NCI-H2196 treated with DMSO at 0.1 percent for 48 hours (cell line): ENCODE measurements around the gene PFAS.

Source experiments
- DNase-seq: peaks from one replicate; lab custom pipeline; 2025; ENCODE audit not compliant: unreplicated experiment; lab: John Stamatoyannopoulos, UW

Gene PFAS

GRCh38 chr17:8300226-8300625, 51.1 kb downstream of the PFAS start:
- no peak for DNase-seq

- peak; percentile 16 for DNase-seq
Observed at GRCh38 chr17:8300627-8301242, 51.6 kb downstream of the PFAS start.

- no peak for DNase-seq
Observed at GRCh38 chr17:8310601-8311123, 61.6 kb downstream of the PFAS start.

- DNase-seq, result no peak
Observed at GRCh38 chr17:8311131-8311790, 62.2 kb downstream of the PFAS start.

GRCh38 chr17:8312251-8312650, 63.2 kb downstream of the PFAS start:
- DNase-seq, result no peak

- no peak for DNase-seq
Observed at GRCh38 chr17:8312726-8313600, 63.9 kb downstream of the PFAS start.

- DNase-seq, result no peak
Observed at GRCh38 chr17:8314797-8315763, 66.0 kb downstream of the PFAS start.

GRCh38 chr17:8315764-8316217, 66.7 kb downstream of the PFAS start:
- no peak for DNase-seq

GRCh38 chr17:8318010-8318935, 69.2 kb downstream of the PFAS start:
- DNase-seq, result no peak
